GM18526 (cell line): ENCODE results near the gene TGFBR1.

Experiments
- POLR2A ChIP-seq: IDR thresholded peaks from 3 replicates; pipeline ENCODE4 v1.6.1; 2011; ENCODE audit not compliant: insufficient read length; ENCODE audit errors: extremely low read depth

TGFBR1 gene

GRCh38 chr9:99072040-99072394, 32.9 kb upstream of the TGFBR1 start:
- no peak for TF ChIP-seq POLR2A

GRCh38 chr9:99073347-99073746, 31.6 kb upstream of the TGFBR1 start:
- TF ChIP-seq POLR2A, result no peak

- TF ChIP-seq POLR2A, result no peak
These were observed 30.7 kb upstream of the TGFBR1 start for GRCh38 chr9:99073985-99074901.

- no peak for TF ChIP-seq POLR2A
These were observed 30.0 kb upstream of the TGFBR1 start for GRCh38 chr9:99074902-99075245.

GRCh38 chr9:99075246-99075912, 29.5 kb upstream of the TGFBR1 start:
- TF ChIP-seq POLR2A, result no peak

GRCh38 chr9:99076030-99076429, 28.9 kb upstream of the TGFBR1 start:
- TF ChIP-seq POLR2A, result no peak

GRCh38 chr9:99076483-99077171, 28.3 kb upstream of the TGFBR1 start:
- TF ChIP-seq POLR2A, result no peak

GRCh38 chr9:99078717-99079116, 26.2 kb upstream of the TGFBR1 start:
- no peak for TF ChIP-seq POLR2A

GRCh38 chr9:99079542-99079941, 25.4 kb upstream of the TGFBR1 start:
- TF ChIP-seq POLR2A, result no peak

- TF ChIP-seq POLR2A, result no peak
These were observed 21.9 kb upstream of the TGFBR1 start for GRCh38 chr9:99083051-99083450.

GRCh38 chr9:99085949-99086948, 18.7 kb upstream of the TGFBR1 start:
- TF ChIP-seq POLR2A, result no peak

GRCh38 chr9:99087462-99087861, 17.5 kb upstream of the TGFBR1 start:
- TF ChIP-seq POLR2A, result no peak

GRCh38 chr9:99090336-99091130, 14.4 kb upstream of the TGFBR1 start:
- TF ChIP-seq POLR2A, result no peak
